Measurements from ENCODE around the gene CATSPER3.

The CATSPER3 gene

GRCh38 chr5:135036405-135036804, 68.7 kb downstream of the CATSPER3 start:
- Histone ChIP-seq H3K27me3 (ENCODE audit: control insufficient read depth, insufficient read depth, low read length) (peaks cover 67% of the 10 kb centered on the region), H3K4me1 (ENCODE audit: control insufficient read depth, insufficient read depth, low read length) (no peaks in the 10 kb centered on the region), H3K9ac (ENCODE audit: low read length) (no peak overlapping the region), H3K27ac (ENCODE audit: low read depth, low read length) (no peak overlapping the region), H3K4me3 (ENCODE audit: low read length) (no peak overlapping the region), H3K36me3 (ENCODE audit: control insufficient read depth, insufficient read depth, low read length) (no peaks in the 10 kb centered on the region)

GRCh38 chr5:135037519-135038204, 70.0 kb downstream of the CATSPER3 start:
- Histone ChIP-seq H3K4me3 (ENCODE audit: low read length) (peak overlapping the region; percentile 0), H3K9ac (ENCODE audit: low read length) (no peak overlapping the region), H3K36me3 (ENCODE audit: control insufficient read depth, insufficient read depth, low read length) (no peaks in the 10 kb centered on the region), H3K27ac (ENCODE audit: low read depth, low read length) (no peak overlapping the region), H3K27me3 (ENCODE audit: control insufficient read depth, insufficient read depth, low read length) (peaks cover 60% of the 10 kb centered on the region), H3K4me1 (ENCODE audit: control insufficient read depth, insufficient read depth, low read length) (no peaks in the 10 kb centered on the region)

GRCh38 chr5:135038205-135038812, 70.6 kb downstream of the CATSPER3 start:
- Histone ChIP-seq H3K27ac (ENCODE audit: low read depth, low read length) (no peak overlapping the region), H3K4me3 (ENCODE audit: low read length) (peak overlapping the region; percentile 39), H3K27me3 (ENCODE audit: control insufficient read depth, insufficient read depth, low read length) (peaks cover 58% of the 10 kb centered on the region), H3K36me3 (ENCODE audit: control insufficient read depth, insufficient read depth, low read length) (no peaks in the 10 kb centered on the region), H3K4me1 (ENCODE audit: control insufficient read depth, insufficient read depth, low read length) (no peaks in the 10 kb centered on the region), H3K9ac (ENCODE audit: low read length) (no peak overlapping the region)

GRCh38 chr5:135038813-135039270, 71.1 kb downstream of the CATSPER3 start:
- Histone ChIP-seq H3K27ac (ENCODE audit: low read depth, low read length) (no peak overlapping the region), H3K4me3 (ENCODE audit: low read length) (peak overlapping the region; percentile 39), H3K27me3 (ENCODE audit: control insufficient read depth, insufficient read depth, low read length) (peaks cover 56% of the 10 kb centered on the region), H3K36me3 (ENCODE audit: control insufficient read depth, insufficient read depth, low read length) (no peaks in the 10 kb centered on the region), H3K9ac (ENCODE audit: low read length) (no peak overlapping the region), H3K4me1 (ENCODE audit: control insufficient read depth, insufficient read depth, low read length) (no peaks in the 10 kb centered on the region)

- no peaks in the 10 kb centered on the region for H3K4me1 ChIP-seq (ENCODE audit: control insufficient read depth, insufficient read depth, low read length)
- H3K9ac ChIP-seq (ENCODE audit: low read length), result no peak overlapping the region
- peak overlapping the region; percentile 39 for H3K4me3 ChIP-seq (ENCODE audit: low read length)
- H3K27me3 ChIP-seq (ENCODE audit: control insufficient read depth, insufficient read depth, low read length), result peaks cover 56% of the 10 kb centered on the region
- no peak overlapping the region for H3K27ac ChIP-seq (ENCODE audit: low read depth, low read length)
- no peaks in the 10 kb centered on the region for H3K36me3 ChIP-seq (ENCODE audit: control insufficient read depth, insufficient read depth, low read length)
Observed at GRCh38 chr5:135039271-135040033, 71.7 kb downstream of the CATSPER3 start.

GRCh38 chr5:135040034-135040332, 72.3 kb downstream of the CATSPER3 start:
- Histone ChIP-seq H3K4me3 (ENCODE audit: low read length) (no peak overlapping the region), H3K9ac (ENCODE audit: low read length) (no peak overlapping the region), H3K36me3 (ENCODE audit: control insufficient read depth, insufficient read depth, low read length) (no peaks in the 10 kb centered on the region), H3K27ac (ENCODE audit: low read depth, low read length) (no peak overlapping the region), H3K4me1 (ENCODE audit: control insufficient read depth, insufficient read depth, low read length) (no peaks in the 10 kb centered on the region), H3K27me3 (ENCODE audit: control insufficient read depth, insufficient read depth, low read length) (peaks cover 54% of the 10 kb centered on the region)

- Histone ChIP-seq H3K36me3 (ENCODE audit: control insufficient read depth, insufficient read depth, low read length) (no peaks in the 10 kb centered on the region), H3K4me3 (ENCODE audit: low read length) (no peak overlapping the region), H3K9ac (ENCODE audit: low read length) (no peak overlapping the region), H3K4me1 (ENCODE audit: control insufficient read depth, insufficient read depth, low read length) (no peaks in the 10 kb centered on the region), H3K27ac (ENCODE audit: low read depth, low read length) (no peak overlapping the region), H3K27me3 (ENCODE audit: control insufficient read depth, insufficient read depth, low read length) (peaks cover 52% of the 10 kb centered on the region)
Observed at GRCh38 chr5:135040333-135041144, 72.8 kb downstream of the CATSPER3 start.

GRCh38 chr5:135041145-135041587, 73.5 kb downstream of the CATSPER3 start:
- H3K4me1 ChIP-seq (ENCODE audit: control insufficient read depth, insufficient read depth, low read length), result no peaks in the 10 kb centered on the region
- no peak overlapping the region for H3K27ac ChIP-seq (ENCODE audit: low read depth, low read length)
- H3K4me3 ChIP-seq (ENCODE audit: low read length), result no peak overlapping the region
- peaks cover 49% of the 10 kb centered on the region for H3K27me3 ChIP-seq (ENCODE audit: control insufficient read depth, insufficient read depth, low read length)
- H3K9ac ChIP-seq (ENCODE audit: low read length), result no peak overlapping the region
- H3K36me3 ChIP-seq (ENCODE audit: control insufficient read depth, insufficient read depth, low read length), result no peaks in the 10 kb centered on the region

GRCh38 chr5:135041726-135042125, 74.0 kb downstream of the CATSPER3 start:
- H3K27me3 ChIP-seq (ENCODE audit: control insufficient read depth, insufficient read depth, low read length), result peaks cover 48% of the 10 kb centered on the region
- H3K4me1 ChIP-seq (ENCODE audit: control insufficient read depth, insufficient read depth, low read length), result no peaks in the 10 kb centered on the region
- no peaks in the 10 kb centered on the region for H3K36me3 ChIP-seq (ENCODE audit: control insufficient read depth, insufficient read depth, low read length)
- H3K9ac ChIP-seq (ENCODE audit: low read length), result no peak overlapping the region
- H3K4me3 ChIP-seq (ENCODE audit: low read length), result no peak overlapping the region
- no peak overlapping the region for H3K27ac ChIP-seq (ENCODE audit: low read depth, low read length)

GRCh38 chr5:135042595-135042994, 74.9 kb downstream of the CATSPER3 start:
- H3K27me3 ChIP-seq (ENCODE audit: control insufficient read depth, insufficient read depth, low read length), result peaks cover 40% of the 10 kb centered on the region
- no peak overlapping the region for H3K27ac ChIP-seq (ENCODE audit: low read depth, low read length)
- no peaks in the 10 kb centered on the region for H3K36me3 ChIP-seq (ENCODE audit: control insufficient read depth, insufficient read depth, low read length)
- H3K4me3 ChIP-seq (ENCODE audit: low read length), result no peak overlapping the region
- H3K9ac ChIP-seq (ENCODE audit: low read length), result no peak overlapping the region
- H3K4me1 ChIP-seq (ENCODE audit: control insufficient read depth, insufficient read depth, low read length), result no peaks in the 10 kb centered on the region

- Histone ChIP-seq H3K36me3 (ENCODE audit: control insufficient read depth, insufficient read depth, low read length) (no peaks in the 10 kb centered on the region), H3K4me1 (ENCODE audit: control insufficient read depth, insufficient read depth, low read length) (no peaks in the 10 kb centered on the region), H3K27ac (ENCODE audit: low read depth, low read length) (no peak overlapping the region), H3K27me3 (ENCODE audit: control insufficient read depth, insufficient read depth, low read length) (peaks cover 24% of the 10 kb centered on the region), H3K9ac (ENCODE audit: low read length) (no peak overlapping the region), H3K4me3 (ENCODE audit: low read length) (no peak overlapping the region)
Observed at GRCh38 chr5:135045488-135045887, 77.8 kb downstream of the CATSPER3 start.

Measured in rectal smooth muscle tissue (tissue), 1 donor.